HT-29 (cell line): ENCODE data around the gene TRAPPC12. TPM values are rescaled to one million over a fixed set of nuclear protein-coding genes. Genes with fewer than 3 reads are reported as not detected.
"Not testable (repeated sequence)": the region's sequence is repeated elsewhere in the genome, so short reads cannot be mapped to it uniquely, and the experiment has no call there.

Source experiments
- DNase-seq: peaks from one replicate; pipeline ENCODE4 v3.0.0-alpha.2; 2015; ENCODE audit warnings: low spot score
- total RNA-seq: library from RNA; depleted of rRNA; stranded (reverse); fragments of >200 nt; shearing (Covaris generic); gene quantifications from 2 replicates; pipeline ENCODE4 v1.2.3, GENCODE V29; 2014; rRNA removed

Gene TRAPPC12
- total RNA-seq, 1 experiment from 2014 or later: 77.7 TPM

GRCh38 chr2:3505771-3506170 is 126.3 kb downstream of the TRAPPC12 start:
- peak; percentile 53 for DNase-seq

DNA sequence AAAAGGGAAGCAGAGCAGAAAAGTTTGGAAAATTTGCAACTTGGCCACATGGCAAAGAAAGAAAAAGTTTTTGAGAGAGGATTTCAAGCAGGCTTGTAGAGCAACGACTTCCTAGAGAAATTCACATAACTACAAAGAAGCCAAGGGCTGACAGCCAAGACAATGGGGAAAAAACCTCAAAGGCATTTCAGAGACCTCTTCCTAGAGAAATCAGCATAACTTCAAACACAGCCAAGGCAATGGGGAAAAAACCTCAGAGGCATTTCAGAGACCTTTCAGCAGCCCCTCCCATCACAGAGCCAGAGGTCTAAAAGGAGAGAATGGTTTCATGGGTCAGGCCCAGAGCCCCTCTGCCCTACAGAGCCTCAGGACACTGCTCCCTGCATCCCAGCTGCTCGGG is 132.6 kb downstream of the TRAPPC12 start:
- DNase-seq: no peak

GRCh38 chr2:3513026-3513810 is 133.7 kb downstream of the TRAPPC12 start:
- no peak for DNase-seq

DNA sequence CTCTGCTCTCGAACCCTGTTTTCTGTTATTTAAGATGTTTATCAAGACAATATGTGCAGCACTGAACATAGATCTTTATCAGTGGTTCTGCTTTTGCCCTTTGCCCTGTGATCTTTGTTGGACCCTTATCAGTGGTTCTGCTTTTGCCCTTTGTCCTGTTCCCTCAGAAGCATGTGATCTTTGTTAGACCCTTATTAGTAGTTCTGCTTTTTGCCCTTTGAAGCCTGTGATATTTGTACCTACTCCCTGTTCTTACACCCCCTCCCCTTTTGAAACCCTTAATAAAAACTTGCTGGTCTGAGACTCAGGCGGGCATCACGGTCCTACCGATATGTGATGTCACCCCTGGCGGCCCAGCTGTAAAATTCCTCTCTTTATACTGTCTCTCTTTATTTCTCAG is 135.9 kb downstream of the TRAPPC12 start:
- DNase-seq: not testable (repeated sequence)

GRCh38 chr2:3516831-3517230 is 137.3 kb downstream of the TRAPPC12 start:
- DNase-seq: no peak

DNA sequence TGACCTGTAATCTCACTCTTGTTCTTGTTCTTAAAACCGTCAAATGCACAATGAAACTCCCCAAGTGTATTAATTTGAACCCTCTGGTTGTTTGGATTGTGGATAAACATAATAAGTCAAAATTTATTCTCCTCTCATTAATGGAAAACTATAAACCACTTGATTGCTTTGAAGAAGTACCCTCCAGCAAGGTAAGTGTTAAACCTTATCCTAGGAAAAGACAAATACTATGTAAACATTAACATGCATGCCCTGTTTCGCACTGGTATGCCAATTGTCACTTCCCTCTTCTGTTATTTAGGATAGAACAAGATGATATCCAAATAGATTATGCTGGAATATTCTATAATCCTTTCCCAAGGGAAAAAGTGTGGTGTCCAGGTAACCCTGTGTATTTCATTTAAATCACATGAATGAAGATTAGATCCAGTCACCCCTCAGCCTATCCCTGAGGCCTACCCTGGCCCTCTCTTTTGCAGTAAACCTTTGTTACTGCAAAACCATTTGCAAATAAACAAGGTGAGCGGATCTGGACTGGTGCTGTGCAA is 138.5 kb downstream of the TRAPPC12 start:
- DNase-seq: no peak

DNA sequence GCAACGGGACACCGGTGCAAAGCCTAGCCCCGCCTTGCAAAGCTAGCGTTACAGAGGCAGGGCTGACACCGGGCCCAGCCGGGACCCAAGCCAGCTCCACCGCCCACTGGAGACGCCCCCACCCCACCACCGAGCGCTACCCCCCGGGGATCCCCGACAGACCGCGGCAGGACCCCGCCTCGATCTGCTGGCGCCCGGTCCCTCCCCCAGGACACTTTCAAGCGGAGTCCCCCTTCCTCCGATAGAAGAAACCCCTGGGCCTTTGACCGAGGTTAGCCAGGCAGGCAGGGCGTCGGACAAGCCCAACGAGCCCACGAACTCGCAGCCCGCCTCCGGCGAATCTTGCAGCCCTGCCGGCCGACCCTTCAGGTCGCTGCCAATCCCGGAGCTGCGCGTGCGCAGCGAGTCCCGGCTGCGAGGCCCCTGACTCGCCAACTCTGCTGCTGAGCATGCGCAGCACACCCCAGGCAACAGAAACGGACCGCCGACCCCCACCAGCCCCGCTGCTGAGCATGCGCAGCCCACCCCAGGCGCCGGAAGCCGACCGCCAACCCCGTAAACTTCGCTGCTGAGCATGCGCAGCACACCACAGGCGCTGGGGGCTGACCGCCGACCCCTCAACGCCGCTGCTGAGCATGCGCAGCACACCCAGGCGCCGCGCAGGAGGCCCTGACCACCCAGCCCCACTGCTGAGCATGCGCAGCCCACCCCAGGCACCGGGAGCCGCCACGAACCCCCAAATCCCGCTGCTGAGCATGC is 139.2 kb downstream of the TRAPPC12 start:
- peak; percentile 95 for DNase-seq

- peak; percentile 70 for DNase-seq
These were observed 140.0 kb downstream of the TRAPPC12 start, which contains the start of gene ADI1 for GRCh38 chr2:3519255-3520205. Gene ADI1 (minus strand): TSS chr2:3519531. CDS start chr2:3519487, 44 bp downstream.

- DNase-seq: no peak
These were observed 141.1 kb downstream of the TRAPPC12 start for GRCh38 chr2:3520591-3520990.

- no peak for DNase-seq
These were observed 143.5 kb downstream of the TRAPPC12 start for GRCh38 chr2:3522961-3523421.

DNA sequence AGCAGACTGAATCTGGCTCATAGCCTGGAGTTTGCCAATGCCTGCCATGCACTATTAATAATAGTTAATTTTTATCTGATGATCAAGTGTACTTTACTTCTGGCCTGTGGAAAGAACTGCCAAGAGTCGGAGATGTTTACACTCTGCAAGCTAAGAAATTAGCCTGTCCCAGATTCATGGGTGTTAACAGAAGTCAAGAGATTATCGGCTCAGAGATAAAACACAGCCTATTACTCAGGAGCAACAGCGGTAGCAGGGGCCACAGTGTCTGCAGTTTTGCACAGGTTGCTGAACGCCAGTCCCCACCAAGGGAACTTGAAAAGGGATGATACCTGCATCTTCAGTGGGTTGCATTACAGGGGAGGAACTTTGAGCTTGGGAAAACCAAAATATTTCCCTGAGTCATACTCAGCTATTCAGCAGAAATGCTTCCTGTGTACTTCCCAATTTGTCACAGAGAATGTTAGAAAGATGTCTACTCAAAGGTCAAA is 144.1 kb downstream of the TRAPPC12 start:
- no peak for DNase-seq

GRCh38 chr2:3526871-3527270 is 147.4 kb downstream of the TRAPPC12 start:
- no peak for DNase-seq

DNA sequence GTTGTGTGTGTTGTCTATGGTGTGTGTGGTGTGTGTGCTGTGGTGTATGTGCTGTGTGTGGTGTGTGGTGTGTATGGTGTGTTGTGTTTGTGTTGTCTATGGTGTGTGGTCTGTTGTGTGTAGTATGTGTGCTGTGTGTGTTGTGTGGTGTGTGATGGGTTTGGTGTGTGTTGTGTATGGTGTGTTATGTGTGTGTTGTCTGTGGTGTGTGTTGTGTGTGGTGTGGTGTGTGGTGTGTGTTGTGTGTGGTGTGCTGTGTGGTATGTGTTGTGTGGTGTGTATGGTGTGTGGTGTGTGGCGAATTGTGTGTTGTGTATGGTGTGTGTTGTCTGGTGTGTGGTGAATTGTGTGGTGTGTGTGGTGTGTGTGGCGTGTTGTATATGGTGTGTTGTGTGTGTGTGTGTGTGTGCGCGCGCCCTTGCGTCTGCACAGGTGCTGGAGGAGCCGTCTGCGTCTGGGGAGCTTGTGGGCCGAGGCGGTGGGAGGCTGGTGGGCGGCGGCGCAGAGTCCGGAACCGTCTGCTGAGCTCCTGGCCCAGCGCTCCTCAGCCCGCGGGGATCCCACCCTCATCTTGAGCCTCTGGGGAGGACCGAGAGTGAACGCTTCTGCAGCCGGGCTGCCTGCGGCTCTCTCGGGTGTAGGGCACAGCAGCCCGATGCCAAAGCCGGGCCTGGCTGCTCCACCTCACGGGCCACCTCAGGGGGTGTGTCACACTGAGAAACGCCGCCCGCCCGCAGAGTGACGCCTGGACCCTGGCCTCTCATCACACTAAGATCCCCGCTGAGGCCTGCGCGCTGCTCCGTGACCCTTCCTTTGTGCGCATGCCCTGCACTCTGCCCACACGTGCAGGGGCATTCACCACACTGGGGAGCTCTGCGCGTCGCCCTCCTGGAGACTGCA is 148.6 kb downstream of the TRAPPC12 start:
- DNase-seq: no peak

Other genes starting within 250 kb of the TRAPPC12 start
- gene EIPR1, start 1.9 kb upstream of the TRAPPC12 start, total RNA-seq: 82.2 and 83.8 TPM in 2 replicates
- 41.7 and 47.4 TPM in 2 replicates for gene ADI1, start 139.8 kb downstream of the TRAPPC12 start, total RNA-seq
- 20.0 and 28.1 TPM in 2 replicates for gene RNASEH1, start 178.6 kb downstream of the TRAPPC12 start, total RNA-seq
- gene RPS7, start 195.6 kb downstream of the TRAPPC12 start, total RNA-seq: 1,412 and 1,563 TPM in 2 replicates
- not detected in 2 replicates for gene COLEC11, start 215.4 kb downstream of the TRAPPC12 start, total RNA-seq